Measurements from ENCODE around the gene ATIC. TPM values are rescaled to one million over a fixed set of nuclear protein-coding genes. Genes with fewer than 3 reads are reported as not detected.
"Not testable (repeated sequence)": the region's sequence is repeated elsewhere in the genome, so short reads cannot be mapped to it uniquely, and the experiment has no call there.

ATIC gene
- polyA plus RNA-seq, 4 donors = 71.6 to 138 (median 104) TPM

DNA sequence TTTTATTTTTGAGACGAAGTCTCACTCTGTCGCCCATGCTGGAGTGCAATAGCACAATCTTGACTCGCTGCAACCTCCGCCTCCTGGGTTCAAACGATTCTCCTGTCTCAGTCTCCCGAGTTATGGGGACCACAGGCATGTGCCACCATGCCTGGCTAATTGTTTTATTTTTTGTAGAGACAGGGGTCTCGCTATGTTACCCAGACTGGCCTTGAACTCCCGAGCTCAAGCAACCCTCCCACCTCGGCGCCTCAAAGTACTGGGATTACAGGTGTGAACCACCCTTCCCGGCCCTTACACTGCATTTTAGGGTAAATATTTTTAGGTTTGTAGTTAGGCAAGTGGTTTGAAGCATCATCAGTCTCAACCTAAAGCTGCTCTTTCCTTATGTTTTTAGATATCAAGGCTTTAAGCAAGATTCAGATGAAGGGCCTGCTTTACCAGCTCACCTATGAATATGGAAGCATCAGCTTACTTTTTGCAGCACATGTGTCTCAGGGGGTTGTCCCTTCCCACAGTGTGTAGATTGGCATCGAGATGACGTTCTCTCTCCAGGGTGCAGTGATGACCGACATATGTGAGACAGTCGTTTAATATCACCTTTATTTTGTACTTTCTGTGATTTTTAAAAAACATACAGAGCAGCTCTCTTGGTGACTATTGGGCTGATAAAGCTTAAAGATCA is 47.2 kb downstream of the ATIC start:
- Histone ChIP-seq H3K4me1 (ENCODE audit: control insufficient read depth in 3 of 3, insufficient read depth in 2 of 3, low read depth in 1 of 3, low read length in 2 of 3) (no peaks in the 10 kb centered on the region), H3K9me3 (ENCODE audit: control insufficient read depth in 2 of 2, insufficient read depth in 1 of 2, low read depth in 1 of 2, low read length in 1 of 2) (no peaks in the 10 kb centered on the region), H3K4me3 (ENCODE audit: low read depth in 1 of 3, low read length in 3 of 3) (no peak overlapping the region), H3K27me3 (ENCODE audit: control insufficient read depth in 3 of 3, insufficient read depth in 3 of 3, low read length in 3 of 3) (no peaks in the 10 kb centered on the region), H3K27ac (ENCODE audit: low read depth in 1 of 3, low read length in 2 of 3) (no peak overlapping the region), H3K36me3 (ENCODE audit: control insufficient read depth in 3 of 3, insufficient read depth in 2 of 3, low read depth in 1 of 3, low read length in 3 of 3) (peaks cover 0 to 29% (median 7%) of the 10 kb centered on the region in 3 donors)
- DNase-seq = no peak
- no peak for FAIRE-seq
- WGBS, 3 donors = 93 to 95% (median 94%) methylated on average over 15 of the region's 15 CpGs

- Histone ChIP-seq H3K4me1 (ENCODE audit: control insufficient read depth in 3 of 3, insufficient read depth in 2 of 3, low read depth in 1 of 3, low read length in 2 of 3) (no peaks in the 10 kb centered on the region), H3K27ac (ENCODE audit: low read depth in 1 of 3, low read length in 2 of 3) (no peak overlapping the region), H3K4me3 (ENCODE audit: low read depth in 1 of 3, low read length in 3 of 3) (no peak overlapping the region), H3K27me3 (ENCODE audit: control insufficient read depth in 3 of 3, insufficient read depth in 3 of 3, low read length in 3 of 3) (no peaks in the 10 kb centered on the region), H3K9me3 (ENCODE audit: control insufficient read depth in 2 of 2, insufficient read depth in 1 of 2, low read depth in 1 of 2, low read length in 1 of 2) (no peaks in the 10 kb centered on the region), H3K36me3 (ENCODE audit: control insufficient read depth in 3 of 3, insufficient read depth in 2 of 3, low read depth in 1 of 3, low read length in 3 of 3) (peaks cover 0 to 30% (median 7%) of the 10 kb centered on the region in 3 donors)
- 94 to 98% (median 97%) methylated on average over 1 of the region's 1 CpG for WGBS, 3 donors
- DNase-seq (no peak), FAIRE-seq (no peak)
Measured at GRCh38 chr2:215359576-215359922, 47.7 kb downstream of the ATIC start.

- H3K27me3 ChIP-seq (ENCODE audit: control insufficient read depth in 3 of 3, insufficient read depth in 3 of 3, low read length in 3 of 3); DNase-seq; FAIRE-seq; H3K9me3 ChIP-seq (ENCODE audit: control insufficient read depth in 2 of 2, insufficient read depth in 1 of 2, low read depth in 1 of 2, low read length in 1 of 2); H3K4me1 ChIP-seq (ENCODE audit: control insufficient read depth in 3 of 3, insufficient read depth in 2 of 3, low read depth in 1 of 3, low read length in 2 of 3); H3K27ac ChIP-seq (ENCODE audit: low read depth in 1 of 3, low read length in 2 of 3); H3K4me3 ChIP-seq (ENCODE audit: low read depth in 1 of 3, low read length in 3 of 3): not testable (repeated sequence)
- WGBS, 3 donors = 95 to 98% (median 96%) methylated on average over 3 of the region's 3 CpGs
- peaks cover 0 to 28% (median 7%) of the 10 kb centered on the region in 3 donors for H3K36me3 ChIP-seq (ENCODE audit: control insufficient read depth in 3 of 3, insufficient read depth in 2 of 3, low read depth in 1 of 3, low read length in 3 of 3)
Measured at GRCh38 chr2:215360059-215360458, 48.2 kb downstream of the ATIC start.

GRCh38 chr2:215360596-215360995 is 48.7 kb downstream of the ATIC start:
- Histone ChIP-seq H3K27me3 (ENCODE audit: control insufficient read depth in 3 of 3, insufficient read depth in 3 of 3, low read length in 3 of 3) (no peaks in the 10 kb centered on the region), H3K4me1 (ENCODE audit: control insufficient read depth in 3 of 3, insufficient read depth in 2 of 3, low read depth in 1 of 3, low read length in 2 of 3) (no peaks in the 10 kb centered on the region), H3K27ac (ENCODE audit: low read depth in 1 of 3, low read length in 2 of 3) (no peak overlapping the region), H3K4me3 (ENCODE audit: low read depth in 1 of 3, low read length in 3 of 3) (no peak overlapping the region), H3K36me3 (ENCODE audit: control insufficient read depth in 3 of 3, insufficient read depth in 2 of 3, low read depth in 1 of 3, low read length in 3 of 3) (peaks cover 0 to 28% (median 7%) of the 10 kb centered on the region in 3 donors), H3K9me3 (ENCODE audit: control insufficient read depth in 2 of 2, insufficient read depth in 1 of 2, low read depth in 1 of 2, low read length in 1 of 2) (no peaks in the 10 kb centered on the region)
- WGBS, 3 donors = 90 to 97% (median 95%) methylated on average over 2 of the region's 2 CpGs
- no peak for DNase-seq
- FAIRE-seq = no peak

DNA sequence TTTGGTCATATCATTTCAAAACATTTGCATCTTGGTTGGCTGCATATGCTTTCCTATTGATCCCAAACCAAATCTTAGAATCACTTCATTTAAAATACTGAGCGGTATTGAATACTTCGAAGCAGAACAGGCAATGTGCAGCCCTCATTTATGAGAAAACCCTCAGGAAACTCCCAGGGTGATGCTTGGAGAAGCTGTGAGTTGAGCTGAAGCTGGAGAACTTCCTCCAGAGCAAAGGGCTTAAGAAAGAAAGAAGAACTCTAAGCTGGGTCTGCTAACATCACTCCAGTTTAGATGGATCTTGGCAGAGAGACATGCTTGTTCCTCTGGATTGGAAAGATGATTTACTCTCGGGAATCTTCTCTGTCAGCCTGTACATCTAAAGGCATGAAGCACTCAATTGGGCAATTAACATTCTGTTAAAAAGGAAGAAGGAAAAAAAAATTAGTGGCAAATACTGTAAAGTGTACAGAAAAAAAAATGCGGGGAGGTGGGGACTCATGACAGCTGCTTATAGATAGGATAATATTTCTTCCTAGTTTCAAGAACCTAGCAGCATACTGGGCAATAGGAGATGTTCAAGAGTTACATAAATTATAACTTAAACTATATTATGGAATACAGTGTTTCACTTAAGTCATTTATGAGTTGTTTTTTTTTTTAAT is 49.5 kb downstream of the ATIC start:
- no peaks in the 10 kb centered on the region for H3K27me3 ChIP-seq (ENCODE audit: control insufficient read depth in 3 of 3, insufficient read depth in 3 of 3, low read length in 3 of 3)
- H3K36me3 ChIP-seq (ENCODE audit: control insufficient read depth in 3 of 3, insufficient read depth in 2 of 3, low read depth in 1 of 3, low read length in 3 of 3) = peaks cover 0 to 28% (median 7%) of the 10 kb centered on the region in 3 donors
- H3K27ac ChIP-seq (ENCODE audit: low read depth in 1 of 3, low read length in 2 of 3) = no peak overlapping the region
- no peak for DNase-seq
- no peaks in the 10 kb centered on the region for H3K9me3 ChIP-seq (ENCODE audit: control insufficient read depth in 2 of 2, insufficient read depth in 1 of 2, low read depth in 1 of 2, low read length in 1 of 2)
- FAIRE-seq = no peak
- WGBS, 3 donors = 84 to 98% (median 96%) methylated on average over 4 of the region's 4 CpGs
- H3K4me1 ChIP-seq (ENCODE audit: control insufficient read depth in 3 of 3, insufficient read depth in 2 of 3, low read depth in 1 of 3, low read length in 2 of 3) = no peaks in the 10 kb centered on the region
- no peak overlapping the region for H3K4me3 ChIP-seq (ENCODE audit: low read depth in 1 of 3, low read length in 3 of 3)

DNA sequence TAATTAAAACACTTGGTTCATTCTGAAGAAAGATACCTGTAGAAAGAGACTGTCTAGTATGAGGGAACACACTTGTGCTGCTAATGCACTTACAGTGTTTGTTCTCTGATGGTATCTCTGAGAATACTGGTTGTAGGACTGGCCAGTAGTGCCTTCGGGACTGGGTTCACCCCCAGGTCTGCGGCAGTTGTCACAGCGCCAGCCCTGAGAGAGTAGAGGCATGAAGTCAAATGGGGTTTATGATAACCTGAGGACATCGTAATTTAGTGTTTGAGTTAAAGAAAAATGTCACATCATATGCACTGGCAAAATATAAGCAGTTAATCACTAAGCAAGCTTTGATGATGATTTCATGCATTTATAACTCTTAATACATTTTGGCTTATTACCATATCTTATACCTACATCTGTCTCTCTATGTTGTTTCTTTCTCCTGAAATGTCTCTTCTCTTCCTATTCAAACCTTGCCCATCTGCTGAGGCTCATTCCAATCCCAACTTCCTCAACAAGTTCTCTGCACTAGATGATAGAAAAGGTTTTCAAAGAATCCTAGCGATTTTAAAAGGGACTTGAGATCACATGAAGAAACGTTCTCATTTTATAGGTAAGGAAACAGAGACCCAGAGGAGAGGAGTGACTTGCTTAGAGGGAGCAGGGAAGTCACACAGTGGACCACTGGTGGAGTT is 50.2 kb downstream of the ATIC start:
- no peaks in the 10 kb centered on the region for H3K27me3 ChIP-seq (ENCODE audit: control insufficient read depth in 3 of 3, insufficient read depth in 3 of 3, low read length in 3 of 3)
- no peaks in the 10 kb centered on the region for H3K9me3 ChIP-seq (ENCODE audit: control insufficient read depth in 2 of 2, insufficient read depth in 1 of 2, low read depth in 1 of 2, low read length in 1 of 2)
- H3K36me3 ChIP-seq (ENCODE audit: control insufficient read depth in 3 of 3, insufficient read depth in 2 of 3, low read depth in 1 of 3, low read length in 3 of 3) = peaks cover 0 to 25% (median 7%) of the 10 kb centered on the region in 3 donors
- DNase-seq = no peak
- WGBS, 3 donors = 83 to 85% (median 84%) methylated on average over 6 of the region's 6 CpGs
- FAIRE-seq = no peak
- H3K4me1 ChIP-seq (ENCODE audit: control insufficient read depth in 3 of 3, insufficient read depth in 2 of 3, low read depth in 1 of 3, low read length in 2 of 3) = no peaks in the 10 kb centered on the region
- no peak overlapping the region for H3K4me3 ChIP-seq (ENCODE audit: low read depth in 1 of 3, low read length in 3 of 3)
- no peak overlapping the region for H3K27ac ChIP-seq (ENCODE audit: low read depth in 1 of 3, low read length in 2 of 3)

- DNase-seq = no peak
- H3K27ac ChIP-seq (ENCODE audit: low read depth in 1 of 3, low read length in 2 of 3) = no peak overlapping the region
- no peaks in the 10 kb centered on the region for H3K9me3 ChIP-seq (ENCODE audit: control insufficient read depth in 2 of 2, insufficient read depth in 1 of 2, low read depth in 1 of 2, low read length in 1 of 2)
- H3K36me3 ChIP-seq (ENCODE audit: control insufficient read depth in 3 of 3, insufficient read depth in 2 of 3, low read depth in 1 of 3, low read length in 3 of 3) = peaks cover 0 to 23% (median 6%) of the 10 kb centered on the region in 3 donors
- WGBS, 3 donors = 97 to 98% (median 97%) methylated on average over 8 of the region's 8 CpGs
- H3K27me3 ChIP-seq (ENCODE audit: control insufficient read depth in 3 of 3, insufficient read depth in 3 of 3, low read length in 3 of 3) = no peaks in the 10 kb centered on the region
- FAIRE-seq = no peak
- no peaks in the 10 kb centered on the region for H3K4me1 ChIP-seq (ENCODE audit: control insufficient read depth in 3 of 3, insufficient read depth in 2 of 3, low read depth in 1 of 3, low read length in 2 of 3)
- H3K4me3 ChIP-seq (ENCODE audit: low read depth in 1 of 3, low read length in 3 of 3) = no peak overlapping the region
Measured at GRCh38 chr2:215362562-215362904, 50.7 kb downstream of the ATIC start.

GRCh38 chr2:215363039-215363438 is 51.2 kb downstream of the ATIC start:
- Histone ChIP-seq H3K27ac (ENCODE audit: low read depth in 1 of 3, low read length in 2 of 3) (no peak overlapping the region), H3K4me1 (ENCODE audit: control insufficient read depth in 3 of 3, insufficient read depth in 2 of 3, low read depth in 1 of 3, low read length in 2 of 3) (no peaks in the 10 kb centered on the region), H3K36me3 (ENCODE audit: control insufficient read depth in 3 of 3, insufficient read depth in 2 of 3, low read depth in 1 of 3, low read length in 3 of 3) (peaks cover 0 to 23% (median 6%) of the 10 kb centered on the region in 3 donors), H3K4me3 (ENCODE audit: low read depth in 1 of 3, low read length in 3 of 3) (no peak overlapping the region), H3K27me3 (ENCODE audit: control insufficient read depth in 3 of 3, insufficient read depth in 3 of 3, low read length in 3 of 3) (no peaks in the 10 kb centered on the region), H3K9me3 (ENCODE audit: control insufficient read depth in 2 of 2, insufficient read depth in 1 of 2, low read depth in 1 of 2, low read length in 1 of 2) (no peaks in the 10 kb centered on the region)
- no peak for DNase-seq
- no peak for FAIRE-seq
- 63 to 76% (median 71%) methylated on average over 2 of the region's 2 CpGs for WGBS, 3 donors
